Upper lobe of left lung (tissue), 6 donors: ENCODE data around the gene CSNK1G1. TPM values are rescaled to one million over a fixed set of nuclear protein-coding genes. Genes with fewer than 3 reads are reported as not detected.
"Not testable (repeated sequence)": the region's sequence is repeated elsewhere in the genome, so short reads cannot be mapped to it uniquely, and the experiment has no call there.

Source experiments
- ATAC-seq, 2 donors: fragments of 200-7000 bp; cut with Tn5 transposase; one replicate each; pipeline ENCODE4 v1.9.1; 2022; ENCODE audit warnings: mild to moderate bottlenecking in 2 of 2, moderate library complexity in 2 of 2; ENCODE audit not compliant: low FRiP score in 2 of 2
- DNase-seq, 2 donors: peaks; one replicate each; pipeline ENCODE4 v3.0.0-alpha.2; 2019 to 2020
- H3K27ac ChIP-seq, 4 donors: fragments of 200-600 bp; sonication (generic); one replicate each; pipeline ENCODE4 v1.5.1; 2016 to 2019
- H3K27me3 ChIP-seq, 4 donors: fragments of 200-600 bp; sonication (generic); one replicate each; pipeline ENCODE4 v1.5.1; 2017 to 2019
- H3K36me3 ChIP-seq, 4 donors: fragments of 200-600 bp; sonication (generic); one replicate each; pipeline ENCODE4 v1.5.1; 2016 to 2019
- H3K4me1 ChIP-seq, 4 donors: fragments of 200-600 bp; sonication (generic); one replicate each; pipeline ENCODE4 v1.5.1; 2018 to 2019
- H3K4me3 ChIP-seq, 4 donors: fragments of 200-600 bp; sonication (generic); one replicate each; pipeline ENCODE4 v1.5.1; 2017 to 2019; ENCODE audit warnings: mild to moderate bottlenecking in 2 of 4, moderate library complexity in 1 of 4
- H3K9me3 ChIP-seq, 4 donors: fragments of 200-600 bp; sonication (generic); one replicate each; pipeline ENCODE4 v1.5.1; 2018 to 2019
- CTCF ChIP-seq, 6 experiments: fragments of 450-650 bp in 4 of 6; fragments of 200-600 bp in 2 of 6; sonication (generic) in 2 of 6; IDR thresholded peaks; one replicate each; pipeline ENCODE4 v1.5.1; 2016 to 2019; ENCODE audit warnings: antibody characterized with exemption in 6 of 6
- EP300 ChIP-seq, 4 donors: sonication (generic); formaldehyde crosslinking; IDR thresholded peaks; one replicate each; pipeline ENCODE4 v1.5.1; 2017; ENCODE audit warnings: antibody characterized with exemption in 4 of 4, control low read depth in 2 of 4
- POLR2A ChIP-seq, 4 donors: fragments of 450-650 bp; IDR thresholded peaks; one replicate each; pipeline ENCODE4 v1.5.1; 2016 to 2017; ENCODE audit warnings: antibody characterized with exemption in 4 of 4, mild to moderate bottlenecking in 2 of 4
- POLR2AphosphoS5 ChIP-seq, 2 donors: sonication (generic); formaldehyde crosslinking; IDR thresholded peaks; one replicate each; pipeline ENCODE4 v1.5.1; 2017; ENCODE audit warnings: antibody characterized with exemption in 2 of 2
- WGBS, 2 donors: methylation state at CpG; one replicate each; pipeline ENCODE4 v1.1.5; 2017 to 2018; 5-methylcytosine and 5-hydroxymethylcytosine counted together
- total RNA-seq, 6 donors: library from RNA; depleted of rRNA in 4 of 6; stranded (reverse); fragments of >200 nt in 4 of 6; gene quantifications; one replicate each; pipeline versions ENCODE4 v1.1.0 to v1.2.1, GENCODE V29; 2016 to 2021
- donor health status: DM: no; HTN: no; CAD: no; lungs with moderate emphysema.
- donor health status: DM: no; HTN: yes; CAD: no; lungs with severe emphysema.

CSNK1G1 gene
- total RNA-seq, 6 donors from 2014 or later: 14.8 to 49.6 (median 19.6) TPM

GRCh38 chr15:64275934-64276333, 80.0 kb downstream of the CSNK1G1 start:
- 80 to 82% methylated on average over 1 of the region's 1 CpG for WGBS, 2 donors
- DNase-seq: no peak
- peaks cover 0 to 3% (median 0%) of the 10 kb centered on the region in 4 donors for H3K4me1 ChIP-seq
- H3K4me3 ChIP-seq: no peak overlapping the region
- no peaks in the 10 kb centered on the region for H3K9me3 ChIP-seq
- no peak for ATAC-seq
- no peak overlapping the region for H3K27ac ChIP-seq
- TF ChIP-seq POLR2A (IDR thresholded peaks at IDR 0.05): no peak
- TF ChIP-seq POLR2AphosphoS5 (IDR thresholded peaks at IDR 0.05): no peak
- no peaks in the 10 kb centered on the region for H3K36me3 ChIP-seq
- H3K27me3 ChIP-seq: no peaks in the 10 kb centered on the region

DNA sequence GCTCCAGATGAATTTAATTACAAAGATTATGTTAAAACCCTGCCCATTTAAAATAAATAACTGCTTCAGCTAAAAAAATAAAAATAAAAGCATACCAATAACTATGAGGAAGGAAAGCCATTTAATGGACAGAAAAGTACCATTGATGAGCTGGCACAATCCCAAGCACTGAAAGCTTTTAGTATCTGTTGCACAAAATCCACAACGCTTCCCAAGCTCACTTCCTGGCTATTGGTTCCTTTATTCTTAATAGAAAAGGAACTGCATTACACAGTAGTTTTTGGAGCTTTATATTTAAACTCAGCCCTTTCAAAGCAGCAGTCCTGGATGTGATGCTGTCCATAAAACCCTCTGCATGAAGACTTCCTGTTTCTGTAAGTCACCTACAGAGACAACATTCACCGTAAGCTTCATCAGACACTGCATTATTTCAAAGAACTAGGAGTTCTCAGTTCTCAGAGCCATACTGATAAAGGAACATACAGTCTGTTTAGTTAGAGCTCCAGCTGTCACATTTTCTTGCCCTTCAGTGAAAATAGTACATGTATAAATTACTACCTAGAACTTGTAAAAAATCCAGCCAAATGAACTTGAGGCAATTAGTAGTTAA, 81.5 kb downstream of the CSNK1G1 start:
- Histone ChIP-seq H3K4me1 (no peaks in the 10 kb centered on the region), H3K9me3 (no peaks in the 10 kb centered on the region), H3K36me3 (no peaks in the 10 kb centered on the region), H3K27me3 (no peaks in the 10 kb centered on the region), H3K4me3 (no peak overlapping the region), H3K27ac (no peak overlapping the region)
- DNase-seq (no peak), ATAC-seq (no peak)
- 41 to 57% methylated on average over 2 of the region's 2 CpGs for WGBS, 2 donors
- TF ChIP-seq CTCF (IDR thresholded peaks at IDR 0.05): no peak
- no peak for TF ChIP-seq EP300 (IDR thresholded peaks at IDR 0.05)
- TF ChIP-seq POLR2A (IDR thresholded peaks at IDR 0.05): no peak
- no peak for TF ChIP-seq POLR2AphosphoS5 (IDR thresholded peaks at IDR 0.05)

DNA sequence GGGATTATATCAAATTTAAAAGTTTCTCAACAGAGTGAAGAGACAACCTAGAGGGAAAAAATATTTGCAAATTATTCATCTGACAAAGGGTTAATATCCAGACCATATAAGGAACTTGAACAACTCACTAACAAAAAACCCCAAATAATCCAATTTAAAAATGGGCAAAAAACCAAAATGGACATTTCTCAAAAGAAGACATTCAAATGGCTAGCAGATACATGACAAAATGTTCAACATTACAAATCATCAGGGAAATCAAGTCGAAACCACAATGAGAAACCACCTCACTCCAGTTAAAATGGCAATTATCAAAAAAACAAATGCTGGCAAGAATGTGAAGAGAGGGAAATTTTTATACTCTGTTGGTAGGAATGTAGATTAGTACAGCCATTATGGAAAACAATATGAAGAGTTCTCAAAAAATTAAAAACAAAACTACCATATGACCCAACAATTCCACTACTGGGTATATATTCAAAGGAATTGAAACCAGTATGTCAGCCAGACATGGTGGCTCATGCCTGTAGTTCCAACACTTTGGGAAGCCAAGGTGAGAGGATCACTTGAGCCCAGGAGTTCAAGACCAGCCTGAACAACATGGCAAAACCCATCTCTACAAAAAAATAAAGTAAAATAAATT, 88.5 kb downstream of the CSNK1G1 start:
- TF ChIP-seq EP300 (IDR thresholded peaks at IDR 0.05): no peak
- no peak for TF ChIP-seq POLR2A (IDR thresholded peaks at IDR 0.05)
- no peak for TF ChIP-seq CTCF (IDR thresholded peaks at IDR 0.05)
- ATAC-seq (no peak), DNase-seq (no peak)
- Histone ChIP-seq H3K4me1 (no peaks in the 10 kb centered on the region), H3K27ac (no peak overlapping the region), H3K9me3 (no peaks in the 10 kb centered on the region), H3K4me3 (no peak overlapping the region), H3K36me3 (no peaks in the 10 kb centered on the region), H3K27me3 (no peaks in the 10 kb centered on the region)
- 96 to 97% methylated on average over 1 of the region's 1 CpG for WGBS, 2 donors

DNA sequence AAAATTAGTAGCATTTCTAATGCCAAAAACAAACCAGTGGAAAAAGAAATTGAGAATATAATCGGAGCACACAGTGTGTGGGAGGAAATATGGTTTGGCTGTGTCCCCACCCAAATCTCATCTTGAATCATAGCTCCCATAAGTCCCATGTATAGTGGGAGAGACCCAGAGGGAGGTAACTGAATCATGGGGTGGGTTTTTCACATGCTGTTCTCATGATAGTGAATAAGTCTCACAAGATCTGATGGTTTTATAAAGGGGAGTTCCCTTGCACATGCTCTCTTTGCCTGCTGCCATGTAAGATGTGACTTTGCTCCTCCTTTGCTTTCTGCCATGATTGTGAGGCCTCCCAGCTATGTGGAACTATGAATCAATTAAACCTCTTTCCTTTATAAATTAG, 90.8 kb downstream of the CSNK1G1 start:
- not testable (repeated sequence) for ATAC-seq, H3K27ac ChIP-seq, H3K36me3 ChIP-seq, DNase-seq, H3K4me3 ChIP-seq, H3K27me3 ChIP-seq, H3K4me1 ChIP-seq, H3K9me3 ChIP-seq
- 76 to 90% methylated on average over 1 of the region's 1 CpG for WGBS, 2 donors

- Histone ChIP-seq H3K4me1 (no peaks in the 10 kb centered on the region), H3K4me3 (no peak overlapping the region), H3K9me3 (no peaks in the 10 kb centered on the region), H3K27ac (no peak overlapping the region), H3K36me3 (peaks cover 0 to 3% (median 0%) of the 10 kb centered on the region in 4 donors), H3K27me3 (no peaks in the 10 kb centered on the region)
- DNase-seq (no peak), ATAC-seq (no peak)
- 95 to 96% methylated on average over 4 of the region's 4 CpGs for WGBS, 2 donors
- TF ChIP-seq CTCF (IDR thresholded peaks at IDR 0.05): no peak
- no peak for TF ChIP-seq POLR2AphosphoS5 (IDR thresholded peaks at IDR 0.05)
- TF ChIP-seq POLR2A (IDR thresholded peaks at IDR 0.05): no peak
Observed at GRCh38 chr15:64264502-64264901, 91.5 kb downstream of the CSNK1G1 start.

DNA sequence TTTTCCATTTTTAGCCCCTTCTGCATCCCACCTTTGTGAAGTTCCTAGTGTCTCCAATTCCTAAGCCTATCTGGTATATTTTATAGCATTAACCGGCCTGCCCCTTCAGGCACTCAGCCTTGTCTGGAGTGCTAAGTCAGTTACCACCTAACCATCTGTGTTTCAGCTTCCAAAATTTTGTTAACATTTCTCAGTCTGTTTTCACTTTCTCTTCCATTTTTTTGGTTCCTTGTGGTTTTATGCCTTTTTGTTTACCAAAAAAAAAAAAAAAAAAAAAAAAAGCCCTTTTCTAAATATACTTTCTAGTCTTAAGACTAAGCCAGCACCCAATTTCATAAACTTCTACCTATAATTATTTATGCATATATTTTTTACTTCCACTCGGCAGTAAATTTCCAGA, 92.4 kb downstream of the CSNK1G1 start:
- no peak overlapping the region for H3K27ac ChIP-seq
- peaks cover 0 to 3% (median 0%) of the 10 kb centered on the region in 4 donors for H3K36me3 ChIP-seq
- ATAC-seq: no peak
- H3K4me1 ChIP-seq: no peaks in the 10 kb centered on the region
- WGBS, 2 donors: 83 to 93% methylated on average over 2 of the region's 2 CpGs
- H3K4me3 ChIP-seq: no peak overlapping the region
- H3K9me3 ChIP-seq: no peaks in the 10 kb centered on the region
- no peak for DNase-seq
- H3K27me3 ChIP-seq: no peaks in the 10 kb centered on the region
- TF ChIP-seq POLR2A (IDR thresholded peaks at IDR 0.05) (no peak), POLR2AphosphoS5 (IDR thresholded peaks at IDR 0.05) (no peak), CTCF (IDR thresholded peaks at IDR 0.05) (no peak), EP300 (IDR thresholded peaks at IDR 0.05) (no peak)
